ENCODE results near the gene KRT40. TPM values are rescaled to one million over a fixed set of nuclear protein-coding genes. Genes with fewer than 3 reads are reported as not detected.

KRT40 gene
- total and polyA plus RNA-seq, 2 donors (not counting 3 experiments of a cell fraction or from before 2014, with no cell fraction given): not detected

DNA sequence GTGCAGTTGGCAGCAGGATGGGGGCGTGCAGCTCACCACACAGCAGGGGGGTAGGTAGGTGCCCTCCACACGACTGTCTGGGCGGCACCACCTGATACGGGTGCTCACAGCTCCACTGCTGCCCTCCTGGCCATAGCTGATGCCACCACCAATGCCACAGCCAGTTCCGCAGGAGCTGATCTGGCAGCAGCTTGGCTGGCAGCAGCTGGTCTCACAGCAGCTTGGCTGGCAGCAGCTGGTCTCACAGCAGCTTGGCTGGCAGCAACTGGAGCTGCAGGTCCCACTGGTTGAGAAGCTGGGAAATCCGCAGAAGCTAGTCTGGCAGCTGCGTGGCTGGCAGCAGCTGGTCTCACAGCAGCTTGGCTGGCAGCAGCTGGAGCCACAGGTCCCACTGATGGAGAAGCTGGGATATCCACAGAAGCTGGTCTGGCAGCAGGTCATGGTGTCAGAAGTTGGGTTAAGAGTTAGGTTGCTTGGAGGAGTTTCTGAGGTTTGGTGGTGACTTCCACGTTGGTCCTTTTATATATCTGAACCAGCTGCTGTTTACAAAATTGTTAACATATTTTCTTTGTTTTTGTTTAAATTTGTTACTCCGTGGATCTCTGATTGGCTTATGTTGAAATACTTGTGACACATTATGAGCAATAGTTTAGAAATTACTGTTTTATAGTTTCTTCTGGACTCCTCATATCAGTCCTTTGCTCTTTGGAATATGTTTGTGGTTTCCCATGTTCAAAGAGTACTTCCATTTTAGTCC lies 42.8 kb upstream of the KRT40 start, which contains the start of gene KRTAP1-5:
Gene KRTAP1-5 (minus strand): TSS at position 494 of the 757 bp plus-strand sequence. CDS start 53 bp downstream, at position 441.
- DNase-seq (ENCODE audit: low read depth, low spot score) (no peak), FAIRE-seq (no peak)
- H3K9me3 ChIP-seq (replicated peaks; ENCODE audit: control insufficient read depth, insufficient read depth, low read length): no peaks in the 10 kb centered on the region
- H3K36me3 ChIP-seq (ENCODE audit: control insufficient read depth in 2 of 2, extremely low read depth in 1 of 2, insufficient read depth in 2 of 2, low read length in 2 of 2): no peaks in the 10 kb centered on the region
- dilution Hi-C loops (cut with MboI; ENCODE audit: extremely low pct_ligation_motif_present, low sequenced_read_pairs) (no loop called here), intact Hi-C loops (cut with micrococcal nuclease) (loop anchor here (10.0 kb wide), 1 partner anchor 752 kb away; no protein-coding TSS in a partner anchor)
- H4K20me1 ChIP-seq (replicated peaks; ENCODE audit: control insufficient read depth, extremely low read depth, insufficient read depth, low read length): no peaks in the 10 kb centered on the region
- no peak within 1 kb of the TSS for H3K4me3 ChIP-seq (replicated peaks in 1 of 3; ENCODE audit: insufficient read depth in 1 of 3, low read depth in 1 of 3, low read length in 3 of 3)
- peaks cover 2 to 4% of the 10 kb centered on the region in 2 experiments for H3K27me3 ChIP-seq (ENCODE audit: control insufficient read depth in 2 of 2, insufficient read depth in 2 of 2, low read length in 2 of 2)
- H3K9me1 ChIP-seq (replicated peaks; ENCODE audit: control insufficient read depth, extremely low read depth, insufficient read depth, low read length): no peaks in the 10 kb centered on the region
- H2AFZ ChIP-seq (ENCODE audit: low read depth, low read length): no peak within 1 kb of the TSS
- POLR2A ChIA-PET: no interaction called here
- BruUV-seq (replicated peaks): no TSS peak
- no peak within 1 kb of the TSS for H3K4me2 ChIP-seq (ENCODE audit: insufficient read depth, low read length)
- no peaks in the 10 kb centered on the region for H3K4me1 ChIP-seq (ENCODE audit: control insufficient read depth, extremely low read depth, insufficient read depth, low read length)
- no peak within 1 kb of the TSS for H3K27ac ChIP-seq (ENCODE audit: insufficient read depth, low read depth, low read length)
- no peak within 1 kb of the TSS for H3K9ac ChIP-seq (replicated peaks; ENCODE audit: extremely low read depth, insufficient read depth, low read length)
- CTCF ChIA-PET: no interaction called here
- no peaks in the 10 kb centered on the region for H3K79me2 ChIP-seq (ENCODE audit: control insufficient read depth, insufficient read depth, low read length)
- TF ChIP-seq FOS (IDR thresholded peaks at IDR 0.05; ENCODE audit: borderline replicate concordance, insufficient read depth, low read length) (no peak), POLR2A (IDR thresholded peaks at IDR 0.05; ENCODE audit: low read depth, low read length) (no peak), POLR2AphosphoS5 (IDR thresholded peaks at IDR 0.05; ENCODE audit: insufficient read depth, low read depth, low read length) (no peak), JUN (IDR thresholded peaks at IDR 0.05; ENCODE audit: borderline replicate concordance, insufficient read depth, insufficient read length, low read depth) (no peak), MYC (IDR thresholded peaks at IDR 0.05; ENCODE audit: low read depth, low read length) (no peak), EZH2 (IDR thresholded peaks at IDR 0.05; ENCODE audit: borderline replicate concordance, low read depth, low read length, severe bottlenecking) (no peak), GATA2 (IDR thresholded peaks at IDR 0.05; ENCODE audit: insufficient read depth, insufficient read length, low read depth, low read length) (no peak)
- TF ChIP-seq, protein P1, sequence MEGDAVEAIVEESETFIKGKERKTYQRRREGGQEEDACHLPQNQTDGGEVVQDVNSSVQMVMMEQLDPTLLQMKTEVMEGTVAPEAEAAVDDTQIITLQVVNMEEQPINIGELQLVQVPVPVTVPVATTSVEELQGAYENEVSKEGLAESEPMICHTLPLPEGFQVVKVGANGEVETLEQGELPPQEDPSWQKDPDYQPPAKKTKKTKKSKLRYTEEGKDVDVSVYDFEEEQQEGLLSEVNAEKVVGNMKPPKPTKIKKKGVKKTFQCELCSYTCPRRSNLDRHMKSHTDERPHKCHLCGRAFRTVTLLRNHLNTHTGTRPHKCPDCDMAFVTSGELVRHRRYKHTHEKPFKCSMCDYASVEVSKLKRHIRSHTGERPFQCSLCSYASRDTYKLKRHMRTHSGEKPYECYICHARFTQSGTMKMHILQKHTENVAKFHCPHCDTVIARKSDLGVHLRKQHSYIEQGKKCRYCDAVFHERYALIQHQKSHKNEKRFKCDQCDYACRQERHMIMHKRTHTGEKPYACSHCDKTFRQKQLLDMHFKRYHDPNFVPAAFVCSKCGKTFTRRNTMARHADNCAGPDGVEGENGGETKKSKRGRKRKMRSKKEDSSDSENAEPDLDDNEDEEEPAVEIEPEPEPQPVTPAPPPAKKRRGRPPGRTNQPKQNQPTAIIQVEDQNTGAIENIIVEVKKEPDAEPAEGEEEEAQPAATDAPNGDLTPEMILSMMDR (IDR thresholded peaks at IDR 0.05; ENCODE audit: extremely low read depth in 1 of 2, insufficient read depth in 1 of 2, low read depth in 1 of 2, low read length in 2 of 2): no peak
- TF ChIP-seq, protein P2, sequence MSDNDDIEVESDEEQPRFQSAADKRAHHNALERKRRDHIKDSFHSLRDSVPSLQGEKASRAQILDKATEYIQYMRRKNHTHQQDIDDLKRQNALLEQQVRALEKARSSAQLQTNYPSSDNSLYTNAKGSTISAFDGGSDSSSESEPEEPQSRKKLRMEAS (IDR thresholded peaks at IDR 0.05; ENCODE audit: insufficient read depth, insufficient read length): no peak
